ENCODE results near the gene IQCM.

The IQCM gene

DNA sequence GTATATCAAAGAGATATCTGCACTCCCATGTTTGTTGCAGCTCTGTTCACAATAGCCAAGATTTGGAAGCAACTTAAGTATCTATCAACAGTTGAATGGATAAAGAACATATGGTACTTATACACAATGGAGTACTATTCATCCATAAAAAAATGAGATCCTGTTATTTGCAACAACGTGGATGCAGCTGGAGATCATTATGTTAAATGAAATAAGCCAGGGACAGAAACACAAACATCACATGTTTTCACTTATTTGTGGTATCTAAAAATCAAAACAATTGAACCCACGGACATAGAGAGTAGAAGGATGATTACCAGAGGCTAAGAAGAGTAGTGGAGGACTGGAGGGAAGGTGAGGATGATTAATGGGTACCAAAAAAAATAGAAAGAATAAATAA is 14.2 kb downstream of the IQCM start:
- POLR2A ChIA-PET, result no interaction called here
- TF ChIP-seq LEF1 (IDR thresholded peaks at IDR 0.05; ENCODE audit: borderline replicate concordance) (no peak), CTBP1 (IDR thresholded peaks at IDR 0.05; ENCODE audit: borderline replicate concordance) (no peak), FOXK2 (IDR thresholded peaks at IDR 0.05) (no peak), NFRKB (IDR thresholded peaks at IDR 0.05) (no peak), SUZ12 (IDR thresholded peaks at IDR 0.05) (no peak)
- TF ChIP-seq, protein P1, sequence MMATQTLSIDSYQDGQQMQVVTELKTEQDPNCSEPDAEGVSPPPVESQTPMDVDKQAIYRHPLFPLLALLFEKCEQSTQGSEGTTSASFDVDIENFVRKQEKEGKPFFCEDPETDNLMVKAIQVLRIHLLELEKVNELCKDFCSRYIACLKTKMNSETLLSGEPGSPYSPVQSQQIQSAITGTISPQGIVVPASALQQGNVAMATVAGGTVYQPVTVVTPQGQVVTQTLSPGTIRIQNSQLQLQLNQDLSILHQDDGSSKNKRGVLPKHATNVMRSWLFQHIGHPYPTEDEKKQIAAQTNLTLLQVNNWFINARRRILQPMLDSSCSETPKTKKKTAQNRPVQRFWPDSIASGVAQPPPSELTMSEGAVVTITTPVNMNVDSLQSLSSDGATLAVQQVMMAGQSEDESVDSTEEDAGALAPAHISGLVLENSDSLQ (IDR thresholded peaks at IDR 0.05), result no peak
- CTCF ChIA-PET, result no interaction called here
- no peak for DNase-seq (ENCODE audit: extremely low spot score)

DNA sequence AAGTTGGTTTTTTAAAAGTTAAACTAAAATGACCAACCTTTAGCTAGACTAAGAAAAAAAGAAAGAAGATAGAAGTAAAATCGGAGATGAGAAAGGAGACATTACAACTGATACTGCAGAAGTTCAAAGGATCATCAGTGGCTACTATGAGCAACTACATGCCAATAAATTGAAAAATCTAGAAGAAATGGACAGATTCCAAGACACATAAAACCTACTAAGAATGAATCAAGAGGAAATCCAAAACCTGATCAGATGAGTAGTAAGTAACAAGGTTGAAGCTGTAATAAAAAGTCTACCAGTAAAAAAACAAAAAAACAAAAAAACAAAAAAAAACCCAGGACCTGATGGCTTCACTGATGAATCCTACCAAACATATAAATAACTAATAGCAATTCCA is 16.1 kb downstream of the IQCM start:
- DNase-seq (ENCODE audit: extremely low spot score), result no peak
- POLR2A ChIA-PET, result no interaction called here
- CTCF ChIA-PET, result no interaction called here
- TF ChIP-seq LEF1 (IDR thresholded peaks at IDR 0.05; ENCODE audit: borderline replicate concordance), result no peak
- TF ChIP-seq FOXA1 (IDR thresholded peaks at IDR 0.05), result no peak
- no peak for TF ChIP-seq CTBP1 (IDR thresholded peaks at IDR 0.05; ENCODE audit: borderline replicate concordance)
- TF ChIP-seq FOXK2 (IDR thresholded peaks at IDR 0.05), result no peak
- no peak for TF ChIP-seq HDGF (IDR thresholded peaks at IDR 0.05; ENCODE audit: borderline replicate concordance)
- TF ChIP-seq, protein P1 (IDR thresholded peaks at IDR 0.05), result no peak
- TF ChIP-seq ZNF384 (IDR thresholded peaks at IDR 0.05), result no peak
- no peak for TF ChIP-seq TARDBP (IDR thresholded peaks at IDR 0.05)
- no peak for TF ChIP-seq NFRKB (IDR thresholded peaks at IDR 0.05)
- no peak for TF ChIP-seq BHLHE40 (IDR thresholded peaks at IDR 0.05; ENCODE audit: borderline replicate concordance)
- TF ChIP-seq ARNT (IDR thresholded peaks at IDR 0.05), result no peak
- TF ChIP-seq ELF4 (IDR thresholded peaks at IDR 0.05), result no peak
- TF ChIP-seq SUZ12 (IDR thresholded peaks at IDR 0.05), result no peak
- no peak for TF ChIP-seq L3MBTL2 (conservative IDR thresholded peaks at IDR 0.05)
- TF ChIP-seq FOXM1 (IDR thresholded peaks at IDR 0.05; ENCODE audit: borderline replicate concordance), result no peak
- TF ChIP-seq SP1 (IDR thresholded peaks at IDR 0.05), result no peak

DNA sequence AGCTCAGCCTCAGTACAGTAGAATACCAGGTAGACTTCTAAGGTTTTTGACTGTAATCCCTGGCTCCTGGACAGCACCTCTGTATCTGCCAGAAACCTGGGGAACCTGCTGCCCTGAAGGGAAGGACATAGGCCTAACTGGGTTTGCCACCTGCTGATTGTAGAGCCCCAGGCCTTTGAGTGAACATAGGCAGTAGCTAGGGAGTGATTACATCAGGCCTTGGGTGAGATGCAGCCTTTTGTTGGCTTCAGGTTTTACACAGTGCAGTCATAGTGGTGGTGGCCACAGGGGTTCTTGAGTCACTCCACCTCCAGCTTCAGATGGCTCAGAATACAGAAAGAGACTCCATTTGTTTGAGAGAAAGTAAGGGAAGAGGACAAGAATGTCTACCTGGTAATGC is 19.3 kb downstream of the IQCM start:
- TF ChIP-seq, protein P1 (IDR thresholded peaks at IDR 0.05), result no peak
- no peak for TF ChIP-seq FOXK2 (IDR thresholded peaks at IDR 0.05)
- no peak for TF ChIP-seq ARNT (IDR thresholded peaks at IDR 0.05)
- no peak for TF ChIP-seq CTBP1 (IDR thresholded peaks at IDR 0.05; ENCODE audit: borderline replicate concordance)
- TF ChIP-seq HDGF (IDR thresholded peaks at IDR 0.05; ENCODE audit: borderline replicate concordance), result no peak
- no peak for TF ChIP-seq ELF4 (IDR thresholded peaks at IDR 0.05)
- TF ChIP-seq FOXA1 (IDR thresholded peaks at IDR 0.05), result no peak
- TF ChIP-seq NFRKB (IDR thresholded peaks at IDR 0.05), result no peak
- no peak for TF ChIP-seq BHLHE40 (IDR thresholded peaks at IDR 0.05; ENCODE audit: borderline replicate concordance)
- no peak for TF ChIP-seq FOXM1 (IDR thresholded peaks at IDR 0.05; ENCODE audit: borderline replicate concordance)
- no peak for TF ChIP-seq ZNF384 (IDR thresholded peaks at IDR 0.05)
- no peak for TF ChIP-seq LEF1 (IDR thresholded peaks at IDR 0.05; ENCODE audit: borderline replicate concordance)
- TF ChIP-seq L3MBTL2 (conservative IDR thresholded peaks at IDR 0.05), result no peak
- TF ChIP-seq SUZ12 (IDR thresholded peaks at IDR 0.05), result no peak
- no peak for TF ChIP-seq SP1 (IDR thresholded peaks at IDR 0.05)
- TF ChIP-seq TARDBP (IDR thresholded peaks at IDR 0.05), result no peak
- POLR2A ChIA-PET, result no interaction called here
- CTCF ChIA-PET, result no interaction called here
- DNase-seq (ENCODE audit: extremely low spot score), result no peak

DNA sequence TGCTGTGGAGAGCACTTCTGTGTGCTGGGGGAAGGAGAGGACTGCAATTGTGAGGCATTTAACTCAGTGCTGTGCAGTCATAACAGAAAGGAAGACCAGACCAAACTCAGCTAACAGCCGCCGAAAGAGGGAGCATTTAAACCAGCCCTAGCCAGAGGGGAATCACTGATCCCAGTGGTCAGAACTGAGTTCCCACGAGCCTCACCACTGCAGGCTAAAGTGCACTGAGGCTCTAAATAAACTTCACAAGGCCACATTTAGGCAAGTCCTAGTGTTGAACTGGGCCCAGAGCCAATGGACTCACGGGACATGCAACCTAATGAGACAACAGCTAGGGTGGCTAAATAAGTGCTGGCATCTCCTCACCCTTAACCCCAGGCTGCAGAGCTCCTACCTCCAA is 20.4 kb downstream of the IQCM start:
- TF ChIP-seq CTBP1 (IDR thresholded peaks at IDR 0.05; ENCODE audit: borderline replicate concordance) (no peak), LEF1 (IDR thresholded peaks at IDR 0.05; ENCODE audit: borderline replicate concordance) (no peak), ELF4 (IDR thresholded peaks at IDR 0.05) (no peak)
- ChIA-PET POLR2A (no interaction called here), CTCF (no interaction called here)
- DNase-seq (ENCODE audit: extremely low spot score), result no peak

DNA sequence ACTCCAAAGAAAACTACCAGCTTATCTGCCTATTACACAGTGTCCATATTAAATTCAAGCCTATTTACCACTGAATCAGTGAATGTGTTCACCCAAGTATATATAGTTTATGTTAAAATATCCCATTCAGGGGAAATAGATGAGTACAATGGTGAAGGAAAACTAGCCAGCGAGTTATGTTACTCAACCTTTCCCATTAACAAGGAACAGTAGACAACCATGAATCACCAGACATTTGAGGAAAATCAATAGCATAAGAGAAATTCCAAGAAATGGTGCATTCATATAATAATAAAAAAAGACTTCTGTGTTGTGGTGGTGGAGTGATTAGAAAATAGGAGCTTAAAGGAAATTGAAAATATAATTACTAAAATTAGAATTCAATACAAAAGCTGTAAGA is 21.3 kb downstream of the IQCM start:
- TF ChIP-seq FOXM1 (IDR thresholded peaks at IDR 0.05; ENCODE audit: borderline replicate concordance) (no peak), HDGF (IDR thresholded peaks at IDR 0.05; ENCODE audit: borderline replicate concordance) (no peak)
- DNase-seq (ENCODE audit: extremely low spot score), result no peak
- CTCF ChIA-PET, result no interaction called here
- POLR2A ChIA-PET, result no interaction called here

DNA sequence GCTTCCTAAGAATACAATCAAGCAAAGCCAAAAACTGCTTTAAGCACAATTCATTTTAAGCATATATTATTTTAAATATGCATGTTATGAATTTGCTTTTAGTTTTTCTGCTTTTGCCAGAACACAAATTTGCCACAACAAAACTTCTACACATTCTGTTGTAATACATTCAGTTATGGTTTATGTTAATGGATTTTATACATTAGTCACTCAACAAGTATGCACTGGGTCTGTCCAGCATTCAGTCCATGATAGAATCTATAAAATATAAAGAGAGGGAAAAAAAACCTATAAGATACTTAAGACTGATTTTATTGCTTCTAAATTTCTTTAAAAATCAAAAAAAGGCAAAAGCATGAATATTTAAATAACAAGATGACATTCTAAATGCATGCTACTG is 22.2 kb downstream of the IQCM start:
- CTCF ChIA-PET, result no interaction called here
- POLR2A ChIA-PET, result no interaction called here
- no peak for DNase-seq (ENCODE audit: extremely low spot score)
- TF ChIP-seq FOXA1 (IDR thresholded peaks at IDR 0.05) (no peak), CTBP1 (IDR thresholded peaks at IDR 0.05; ENCODE audit: borderline replicate concordance) (no peak), TARDBP (IDR thresholded peaks at IDR 0.05) (no peak), FOXK2 (IDR thresholded peaks at IDR 0.05) (no peak), LEF1 (IDR thresholded peaks at IDR 0.05; ENCODE audit: borderline replicate concordance) (no peak), SUZ12 (IDR thresholded peaks at IDR 0.05) (no peak), NFRKB (IDR thresholded peaks at IDR 0.05) (no peak), BHLHE40 (IDR thresholded peaks at IDR 0.05; ENCODE audit: borderline replicate concordance) (no peak), HDGF (IDR thresholded peaks at IDR 0.05; ENCODE audit: borderline replicate concordance) (no peak), L3MBTL2 (conservative IDR thresholded peaks at IDR 0.05) (no peak), ELF4 (IDR thresholded peaks at IDR 0.05) (no peak), SP1 (IDR thresholded peaks at IDR 0.05) (no peak), FOXM1 (IDR thresholded peaks at IDR 0.05; ENCODE audit: borderline replicate concordance) (no peak), ARNT (IDR thresholded peaks at IDR 0.05) (no peak), ZNF384 (IDR thresholded peaks at IDR 0.05) (no peak)
- TF ChIP-seq, protein P1 (IDR thresholded peaks at IDR 0.05), result no peak
